ENCODE results near the gene LRP1B.
"Not testable (repeated sequence)": the region's sequence is repeated elsewhere in the genome, so short reads cannot be mapped to it uniquely, and the experiment has no call there.

The LRP1B gene

DNA sequence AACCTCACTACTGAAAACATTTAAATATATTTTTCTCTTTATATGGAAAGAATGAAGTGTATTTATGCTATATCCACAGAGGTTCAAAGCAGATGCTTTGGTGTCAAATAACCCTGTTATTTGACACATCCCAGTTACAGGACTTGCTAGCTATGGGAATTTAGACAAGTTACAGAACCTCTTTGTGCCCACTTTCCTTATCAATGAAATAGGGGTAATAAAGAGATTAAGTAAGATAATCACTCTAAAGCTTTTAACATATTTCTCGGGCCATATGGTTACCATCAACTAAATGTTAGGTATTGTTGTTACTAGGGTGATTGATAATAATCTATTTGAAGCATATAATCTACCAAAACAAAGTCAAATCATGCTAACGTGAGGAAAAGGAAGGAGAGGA lies 1690.0 kb downstream of the LRP1B start:
- H3K79me2 ChIP-seq (ENCODE audit: insufficient read depth, low read length): no peaks in the 10 kb centered on the region
- no peaks in the 10 kb centered on the region for H3K9me3 ChIP-seq (ENCODE audit: insufficient read depth, low read length, severe bottlenecking)
- no peaks in the 10 kb centered on the region for H3K27me3 ChIP-seq (ENCODE audit: insufficient read depth, low read length, poor library complexity)
- no peak overlapping the region for H3K27ac ChIP-seq (ENCODE audit: low read length)
- ATAC-seq (ENCODE audit: insufficient read depth, low read depth) (no peak), DNase-seq (no peak)
- H3K4me1 ChIP-seq (ENCODE audit: insufficient read depth, low read length): no peaks in the 10 kb centered on the region
- no peaks in the 10 kb centered on the region for H4K20me1 ChIP-seq (ENCODE audit: insufficient read depth, low read length)
- no peak for TF ChIP-seq EZH2 (IDR thresholded peaks at IDR 0.05; ENCODE audit: borderline replicate concordance, low read depth, low read length, severe bottlenecking)
- TF ChIP-seq, protein P1, sequence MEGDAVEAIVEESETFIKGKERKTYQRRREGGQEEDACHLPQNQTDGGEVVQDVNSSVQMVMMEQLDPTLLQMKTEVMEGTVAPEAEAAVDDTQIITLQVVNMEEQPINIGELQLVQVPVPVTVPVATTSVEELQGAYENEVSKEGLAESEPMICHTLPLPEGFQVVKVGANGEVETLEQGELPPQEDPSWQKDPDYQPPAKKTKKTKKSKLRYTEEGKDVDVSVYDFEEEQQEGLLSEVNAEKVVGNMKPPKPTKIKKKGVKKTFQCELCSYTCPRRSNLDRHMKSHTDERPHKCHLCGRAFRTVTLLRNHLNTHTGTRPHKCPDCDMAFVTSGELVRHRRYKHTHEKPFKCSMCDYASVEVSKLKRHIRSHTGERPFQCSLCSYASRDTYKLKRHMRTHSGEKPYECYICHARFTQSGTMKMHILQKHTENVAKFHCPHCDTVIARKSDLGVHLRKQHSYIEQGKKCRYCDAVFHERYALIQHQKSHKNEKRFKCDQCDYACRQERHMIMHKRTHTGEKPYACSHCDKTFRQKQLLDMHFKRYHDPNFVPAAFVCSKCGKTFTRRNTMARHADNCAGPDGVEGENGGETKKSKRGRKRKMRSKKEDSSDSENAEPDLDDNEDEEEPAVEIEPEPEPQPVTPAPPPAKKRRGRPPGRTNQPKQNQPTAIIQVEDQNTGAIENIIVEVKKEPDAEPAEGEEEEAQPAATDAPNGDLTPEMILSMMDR (IDR thresholded peaks at IDR 0.05; ENCODE audit: borderline replicate concordance, extremely low read depth, low read length, poor library complexity, severe bottlenecking): no peak
- no peak overlapping the region for H3K9ac ChIP-seq (ENCODE audit: low read depth, low read length)
- no peak overlapping the region for H2AFZ ChIP-seq (ENCODE audit: low read depth, low read length)
- no peak overlapping the region for H3K4me3 ChIP-seq (ENCODE audit: low read depth in 1 of 2, low read length in 2 of 2)
- no peaks in the 10 kb centered on the region for H3K36me3 ChIP-seq (ENCODE audit: insufficient read depth, low read length)
- H3K4me2 ChIP-seq (ENCODE audit: insufficient read depth, low read length): no peak overlapping the region

DNA sequence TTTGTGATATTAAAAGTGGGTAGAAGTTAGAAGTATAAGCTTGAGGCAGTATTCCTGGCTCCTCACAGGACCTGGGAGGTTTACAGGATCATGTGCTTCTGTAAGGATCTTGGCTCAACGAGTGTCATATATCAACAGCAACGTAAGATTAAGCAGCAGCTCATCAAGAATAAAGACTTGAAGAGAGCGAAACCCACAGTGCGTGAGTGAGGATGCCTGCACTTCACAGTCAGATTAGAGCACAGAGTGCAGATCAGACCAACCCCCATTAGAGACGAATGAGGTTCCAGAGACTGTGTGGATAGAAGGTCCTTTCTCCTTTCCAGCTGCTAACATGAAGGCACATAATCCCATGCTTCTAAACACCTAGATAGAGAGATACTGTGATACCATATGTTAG lies 1693.9 kb downstream of the LRP1B start:
- Histone ChIP-seq H2AFZ (ENCODE audit: low read depth, low read length) (no peak overlapping the region), H3K4me3 (ENCODE audit: low read depth in 1 of 2, low read length in 2 of 2) (no peak overlapping the region), H3K27me3 (ENCODE audit: insufficient read depth, low read length, poor library complexity) (no peaks in the 10 kb centered on the region), H3K36me3 (ENCODE audit: insufficient read depth, low read length) (no peaks in the 10 kb centered on the region), H3K27ac (ENCODE audit: low read length) (no peak overlapping the region), H3K79me2 (ENCODE audit: insufficient read depth, low read length) (no peaks in the 10 kb centered on the region), H3K9ac (ENCODE audit: low read depth, low read length) (no peak overlapping the region), H3K4me2 (ENCODE audit: insufficient read depth, low read length) (no peak overlapping the region), H4K20me1 (ENCODE audit: insufficient read depth, low read length) (no peaks in the 10 kb centered on the region), H3K9me3 (ENCODE audit: insufficient read depth, low read length, severe bottlenecking) (no peaks in the 10 kb centered on the region), H3K4me1 (ENCODE audit: insufficient read depth, low read length) (no peaks in the 10 kb centered on the region)
- no peak for DNase-seq
- no peak for TF ChIP-seq EZH2 (IDR thresholded peaks at IDR 0.05; ENCODE audit: borderline replicate concordance, low read depth, low read length, severe bottlenecking)
- TF ChIP-seq, protein P1 (IDR thresholded peaks at IDR 0.05; ENCODE audit: borderline replicate concordance, extremely low read depth, low read length, poor library complexity, severe bottlenecking): no peak
- ATAC-seq (ENCODE audit: insufficient read depth, low read depth): no peak

DNA sequence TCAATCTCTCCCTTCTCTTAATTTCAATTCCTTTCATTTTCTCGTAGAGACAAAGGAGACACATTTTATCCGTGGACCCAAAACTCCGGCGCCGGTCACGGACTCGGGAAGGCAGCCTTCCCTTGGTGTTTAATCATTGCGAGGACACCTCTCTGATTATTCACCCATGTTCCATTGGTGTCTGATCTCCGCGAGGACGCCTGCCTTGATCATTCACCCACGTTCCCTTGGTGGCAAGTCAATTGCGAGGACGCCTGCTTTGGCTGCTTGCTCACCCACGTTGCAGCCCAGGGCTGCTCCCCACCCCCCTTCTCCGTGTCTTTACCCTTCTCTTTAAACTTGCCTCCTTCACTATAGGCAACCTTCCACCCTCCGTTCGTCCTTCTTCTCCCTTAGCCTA lies 1703.8 kb downstream of the LRP1B start:
- ATAC-seq (ENCODE audit: insufficient read depth, low read depth); H3K4me1 ChIP-seq (ENCODE audit: insufficient read depth, low read length); DNase-seq: not testable (repeated sequence)

GRCh38 chr2:140424471-140424870 lies 1706.3 kb downstream of the LRP1B start:
- H3K27me3 ChIP-seq (ENCODE audit: insufficient read depth, low read length, poor library complexity): no peaks in the 10 kb centered on the region
- H3K9ac ChIP-seq (ENCODE audit: low read depth, low read length): no peak overlapping the region
- H3K4me3 ChIP-seq (ENCODE audit: low read depth in 1 of 2, low read length in 2 of 2): no peak overlapping the region
- DNase-seq: no peak
- no peak overlapping the region for H3K4me2 ChIP-seq (ENCODE audit: insufficient read depth, low read length)
- no peaks in the 10 kb centered on the region for H3K9me3 ChIP-seq (ENCODE audit: insufficient read depth, low read length, severe bottlenecking)
- H2AFZ ChIP-seq (ENCODE audit: low read depth, low read length): no peak overlapping the region
- H3K27ac ChIP-seq (ENCODE audit: low read length): no peak overlapping the region
- no peaks in the 10 kb centered on the region for H3K4me1 ChIP-seq (ENCODE audit: insufficient read depth, low read length)
- H3K36me3 ChIP-seq (ENCODE audit: insufficient read depth, low read length): no peaks in the 10 kb centered on the region
- no peak for ATAC-seq (ENCODE audit: insufficient read depth, low read depth)
- TF ChIP-seq, protein P1 (IDR thresholded peaks at IDR 0.05; ENCODE audit: borderline replicate concordance, extremely low read depth, low read length, poor library complexity, severe bottlenecking): no peak
- no peak for TF ChIP-seq EZH2 (IDR thresholded peaks at IDR 0.05; ENCODE audit: borderline replicate concordance, low read depth, low read length, severe bottlenecking)
- no peaks in the 10 kb centered on the region for H4K20me1 ChIP-seq (ENCODE audit: insufficient read depth, low read length)
- H3K79me2 ChIP-seq (ENCODE audit: insufficient read depth, low read length): no peaks in the 10 kb centered on the region

More for the DNA sequence above, 1703.8 kb downstream of the LRP1B start:
- not testable (repeated sequence) for H3K79me2 ChIP-seq (ENCODE audit: insufficient read depth, low read length); H2AFZ ChIP-seq (ENCODE audit: low read depth, low read length); H3K4me2 ChIP-seq (ENCODE audit: insufficient read depth, low read length); H3K27ac ChIP-seq (ENCODE audit: low read length); H4K20me1 ChIP-seq (ENCODE audit: insufficient read depth, low read length); H3K36me3 ChIP-seq (ENCODE audit: insufficient read depth, low read length); H3K4me3 ChIP-seq (ENCODE audit: low read depth in 1 of 2, low read length in 2 of 2); H3K27me3 ChIP-seq (ENCODE audit: insufficient read depth, low read length, poor library complexity); H3K9me3 ChIP-seq (ENCODE audit: insufficient read depth, low read length, severe bottlenecking); H3K9ac ChIP-seq (ENCODE audit: low read depth, low read length)

Data from DND-41 (cell line).